ENCODE data around the gene RPUSD1.
A peak's percentile ranks its signal among the peaks of the same experiment; 100 is the strongest.
"Not testable (repeated sequence)": the region's sequence is repeated elsewhere in the genome, so short reads cannot be mapped to it uniquely, and the experiment has no call there.

RPUSD1 gene

DNA sequence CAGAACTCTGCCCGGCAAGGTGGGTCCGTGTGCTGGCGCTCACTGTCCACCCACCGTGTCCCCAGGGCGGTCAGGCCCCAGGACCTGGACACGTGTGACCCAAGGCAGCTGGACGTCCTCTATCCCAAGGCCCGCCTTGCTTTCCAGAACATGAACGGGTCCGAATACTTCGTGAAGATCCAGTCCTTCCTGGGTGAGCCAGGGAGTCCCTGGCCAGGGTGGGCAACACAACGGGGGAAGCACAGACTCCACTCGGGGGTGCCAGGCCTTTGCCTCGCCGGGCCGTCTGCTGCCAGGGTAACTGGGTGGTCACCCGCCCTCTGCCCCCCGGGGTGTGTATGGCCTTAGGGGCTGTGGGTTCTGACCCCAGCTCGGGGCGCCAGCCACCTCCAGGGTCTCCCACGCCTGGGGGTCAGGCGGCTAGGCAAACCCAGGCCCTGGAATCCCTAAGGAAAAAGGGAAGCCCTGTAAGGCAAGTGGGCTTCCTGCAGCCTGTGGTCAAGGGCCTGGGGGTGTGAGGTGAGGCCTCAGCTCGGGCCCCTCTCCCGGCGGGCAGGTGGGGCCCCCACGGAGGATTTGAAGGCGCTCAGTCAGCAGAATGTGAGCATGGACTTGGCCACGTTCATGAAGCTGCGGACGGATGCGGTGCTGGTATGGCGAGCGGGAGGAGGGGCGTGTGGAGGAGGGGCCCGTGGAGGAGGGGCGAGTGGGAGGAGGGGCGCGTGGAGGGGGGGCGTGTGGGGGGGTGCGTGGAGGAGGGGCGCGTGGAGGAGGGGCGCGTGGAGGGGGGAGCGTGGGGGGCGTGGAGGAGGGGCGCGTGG lies 21.2 kb downstream of the RPUSD1 start:
- no peak for DNase-seq (ENCODE audit: low read depth, low spot score)

DNA sequence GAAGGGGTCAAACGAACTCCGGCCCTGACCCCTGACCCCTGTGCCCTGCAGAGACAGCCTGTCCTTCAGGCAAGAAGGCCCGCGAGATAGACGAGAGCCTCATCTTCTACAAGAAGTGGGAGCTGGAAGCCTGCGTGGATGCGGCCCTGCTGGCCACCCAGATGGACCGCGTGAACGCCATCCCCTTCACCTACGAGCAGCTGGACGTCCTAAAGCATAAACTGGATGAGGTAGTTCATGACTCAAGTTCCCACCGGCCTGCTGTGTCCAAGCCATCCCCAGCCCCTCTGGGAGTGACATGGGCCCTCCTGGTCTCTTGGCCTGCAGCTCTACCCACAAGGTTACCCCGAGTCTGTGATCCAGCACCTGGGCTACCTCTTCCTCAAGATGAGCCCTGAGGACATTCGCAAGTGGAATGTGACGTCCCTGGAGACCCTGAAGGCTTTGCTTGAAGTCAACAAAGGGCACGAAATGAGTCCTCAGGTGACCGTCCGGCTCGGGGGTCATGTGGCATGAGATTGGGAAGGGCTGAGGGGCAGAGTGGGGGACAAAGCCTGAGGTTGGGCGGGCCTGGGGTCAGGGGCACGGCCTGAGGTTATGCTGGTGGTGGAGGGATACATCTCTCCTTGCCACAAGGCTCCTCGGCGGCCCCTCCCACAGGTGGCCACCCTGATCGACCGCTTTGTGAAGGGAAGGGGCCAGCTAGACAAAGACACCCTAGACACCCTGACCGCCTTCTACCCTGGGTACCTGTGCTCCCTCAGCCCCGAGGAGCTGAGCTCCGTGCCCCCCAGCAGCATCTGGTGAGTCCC lies 22.0 kb downstream of the RPUSD1 start:
- no peak for DNase-seq (ENCODE audit: low read depth, low spot score)

DNA sequence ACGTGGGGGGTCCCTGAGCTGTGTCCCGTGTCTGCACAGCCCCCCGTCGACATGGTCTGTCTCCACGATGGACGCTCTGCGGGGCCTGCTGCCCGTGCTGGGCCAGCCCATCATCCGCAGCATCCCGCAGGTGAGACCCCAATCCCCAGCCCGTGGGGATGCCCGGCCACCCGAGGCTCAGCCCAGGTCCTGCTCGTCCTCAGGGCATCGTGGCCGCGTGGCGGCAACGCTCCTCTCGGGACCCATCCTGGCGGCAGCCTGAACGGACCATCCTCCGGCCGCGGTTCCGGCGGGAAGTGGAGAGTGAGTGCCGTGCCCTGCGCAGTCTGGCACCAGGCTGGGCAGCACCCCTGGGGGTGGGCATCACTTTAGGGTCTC lies 22.7 kb downstream of the RPUSD1 start:
- no peak for DNase-seq (ENCODE audit: low read depth, low spot score)

DNA sequence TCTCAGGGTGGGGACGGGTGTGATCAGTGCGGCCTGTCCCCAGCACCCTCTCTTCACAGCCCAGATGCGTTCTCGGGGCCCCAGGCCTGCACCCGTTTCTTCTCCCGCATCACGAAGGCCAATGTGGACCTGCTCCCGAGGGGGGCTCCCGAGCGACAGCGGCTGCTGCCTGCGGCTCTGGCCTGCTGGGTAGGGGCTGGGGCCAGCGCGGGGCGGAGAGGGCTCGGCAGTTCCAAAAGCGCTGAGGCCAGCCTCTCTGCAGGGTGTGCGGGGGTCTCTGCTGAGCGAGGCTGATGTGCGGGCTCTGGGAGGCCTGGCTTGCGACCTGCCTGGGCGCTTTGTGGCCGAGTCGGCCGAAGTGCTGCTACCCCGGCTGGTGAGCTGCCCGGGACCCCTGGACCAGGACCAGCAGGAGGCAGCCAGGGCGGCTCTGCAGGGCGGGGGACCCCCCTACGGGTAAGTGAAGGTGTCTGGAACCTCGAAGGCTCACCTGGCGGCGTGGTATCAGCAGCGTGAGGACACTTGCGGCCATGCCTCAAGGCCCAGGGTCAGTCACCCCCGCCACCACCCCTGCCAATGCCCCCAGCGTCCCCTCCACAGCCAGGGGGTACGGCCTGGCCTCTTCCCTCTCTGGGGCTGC lies 23.2 kb downstream of the RPUSD1 start:
- DNase-seq (ENCODE audit: low read depth, low spot score), result no peak

DNA sequence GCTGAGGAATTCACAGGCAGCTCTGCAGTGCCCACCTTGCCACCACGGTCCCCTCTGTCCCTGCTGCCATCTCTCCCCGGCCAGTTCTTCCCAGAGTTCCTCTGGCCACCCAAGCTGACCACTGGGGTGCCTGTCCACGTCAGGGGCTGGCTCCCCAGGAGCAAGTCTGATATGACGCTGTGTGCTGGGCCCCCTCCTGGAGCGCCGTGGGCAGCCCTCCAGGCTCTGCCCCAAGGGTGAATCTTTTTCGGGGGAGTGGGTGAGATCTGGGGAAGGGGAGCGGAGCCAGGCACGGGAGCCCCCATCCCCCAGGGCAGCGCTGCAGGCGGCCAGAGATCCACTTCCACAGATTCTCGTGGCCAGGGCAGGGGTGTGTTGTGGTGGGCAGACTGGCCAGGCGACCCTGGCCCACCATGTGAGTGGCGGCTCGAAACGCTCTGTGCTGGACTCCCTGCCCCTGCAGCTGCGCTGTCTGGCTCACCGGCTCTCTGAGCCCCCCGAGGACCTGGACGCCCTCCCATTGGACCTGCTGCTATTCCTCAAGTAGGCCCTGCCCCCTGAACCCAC lies 23.9 kb downstream of the RPUSD1 start:
- no peak for DNase-seq (ENCODE audit: low read depth, low spot score)

DNA sequence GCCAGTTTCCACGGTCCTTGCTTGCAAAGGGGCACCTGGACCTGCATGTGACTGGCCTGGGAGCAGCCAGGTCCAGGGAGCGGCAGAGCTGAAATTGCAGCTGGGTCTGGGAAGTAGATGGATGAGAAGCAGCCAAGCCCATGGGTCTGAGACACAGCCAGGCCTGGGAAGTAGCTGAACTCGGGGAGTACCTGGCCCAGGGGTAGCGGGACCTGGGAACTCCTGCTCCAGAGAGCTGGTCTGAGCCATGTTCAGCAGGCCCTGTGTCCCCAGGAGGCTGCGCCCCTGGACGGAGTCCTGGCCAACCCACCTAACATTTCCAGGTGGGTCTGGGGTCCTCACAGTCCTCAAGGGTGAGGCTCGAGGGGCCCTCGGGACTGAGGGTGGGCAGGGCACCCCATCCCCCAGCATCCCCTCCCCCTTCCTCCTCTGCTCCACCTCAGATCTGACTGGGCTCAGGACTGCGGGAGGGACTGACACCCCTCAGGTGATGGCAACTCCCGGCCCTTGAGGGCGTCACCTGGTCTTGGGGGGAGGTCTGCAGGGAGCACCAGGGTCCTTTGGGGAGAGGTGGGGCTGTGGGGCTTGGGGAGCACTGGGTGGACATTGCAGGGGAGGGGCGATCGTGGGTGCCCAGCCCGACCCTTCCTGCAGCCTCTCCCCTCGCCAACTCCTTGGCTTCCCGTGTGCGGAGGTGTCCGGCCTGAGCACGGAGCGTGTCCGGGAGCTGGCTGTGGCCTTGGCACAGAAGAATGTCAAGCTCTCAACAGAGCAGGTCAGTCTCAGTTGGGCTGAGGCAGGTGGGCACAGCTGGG lies 24.6 kb downstream of the RPUSD1 start:
- no peak for DNase-seq (ENCODE audit: low read depth, low spot score)

DNA sequence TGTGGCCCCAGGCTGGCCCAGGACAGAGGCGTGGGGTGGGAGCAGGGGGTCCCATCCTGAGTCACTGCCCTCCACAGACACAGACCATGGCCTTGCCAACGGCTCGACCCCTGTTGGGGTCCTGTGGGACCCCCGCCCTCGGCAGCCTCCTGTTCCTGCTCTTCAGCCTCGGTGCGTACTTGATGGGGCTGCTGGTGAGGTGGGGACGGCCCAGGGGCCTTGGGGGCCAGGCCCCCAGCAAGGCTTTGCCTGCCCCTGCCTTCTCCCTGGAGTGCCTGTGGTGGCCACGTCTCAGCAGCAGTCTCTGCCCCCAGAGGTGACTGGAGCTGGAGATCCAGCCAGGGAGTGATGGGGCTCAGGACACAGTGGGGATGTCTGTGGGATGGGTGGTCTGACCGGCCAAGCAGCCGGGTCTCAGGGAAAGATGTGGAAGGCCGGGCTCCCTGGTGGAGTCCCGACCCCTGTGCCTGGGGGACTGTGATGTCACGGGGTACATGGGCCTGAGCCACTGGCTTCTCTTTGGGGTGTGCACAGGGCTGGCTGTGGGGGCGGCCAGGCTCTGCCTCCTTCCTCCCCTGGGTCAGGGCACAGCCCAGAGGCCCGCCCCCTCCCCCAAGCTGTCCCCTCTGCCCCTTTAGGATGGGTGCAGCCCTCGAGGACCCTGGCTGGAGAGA lies 25.4 kb downstream of the RPUSD1 start:
- DNase-seq (ENCODE audit: low read depth, low spot score), result no peak

DNA sequence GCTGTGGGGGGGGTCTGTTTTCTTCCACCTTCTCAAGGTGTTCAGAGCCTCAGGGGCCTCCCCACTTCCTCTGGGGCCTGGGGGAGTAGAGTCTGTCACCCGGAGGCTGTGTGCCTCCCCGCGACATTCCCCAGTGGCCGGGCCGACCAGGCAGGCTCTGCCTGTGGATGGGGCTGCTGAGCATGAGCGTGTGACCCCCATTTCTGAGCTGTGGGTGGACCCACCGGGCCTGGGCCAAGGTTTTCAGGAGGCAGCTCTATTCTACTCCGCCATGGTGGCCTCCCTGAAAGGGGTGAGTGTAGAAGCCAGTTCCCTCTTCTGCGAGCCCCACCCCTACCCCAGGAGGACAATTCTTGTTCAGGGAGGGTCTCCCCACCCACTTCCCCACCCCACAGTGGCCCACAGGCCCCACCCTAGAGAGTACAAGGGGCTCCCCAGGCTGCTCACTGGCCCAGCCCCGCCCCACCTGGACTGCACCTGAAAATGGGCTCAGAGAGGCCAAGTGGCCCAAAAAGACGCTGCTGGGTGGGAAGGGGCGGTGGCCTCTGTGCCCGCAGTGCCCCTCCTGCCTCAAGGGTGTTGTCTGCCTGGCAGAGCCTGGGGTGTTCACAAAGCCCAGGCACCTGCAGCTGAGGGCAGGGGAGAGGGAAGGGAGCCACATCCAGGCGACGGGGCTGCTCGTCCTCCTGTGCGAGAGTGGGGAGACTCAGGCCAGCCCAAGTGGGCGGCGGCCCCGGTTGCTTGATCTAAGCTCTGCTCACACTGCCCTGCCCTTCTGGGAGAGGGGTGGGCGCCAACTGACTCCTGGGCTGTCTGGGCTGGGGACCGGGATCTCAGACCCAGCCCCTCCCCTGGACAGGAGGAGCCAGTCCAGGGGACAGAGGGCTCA lies 26.3 kb downstream of the RPUSD1 start:
- no peak for DNase-seq (ENCODE audit: low read depth, low spot score)

DNA sequence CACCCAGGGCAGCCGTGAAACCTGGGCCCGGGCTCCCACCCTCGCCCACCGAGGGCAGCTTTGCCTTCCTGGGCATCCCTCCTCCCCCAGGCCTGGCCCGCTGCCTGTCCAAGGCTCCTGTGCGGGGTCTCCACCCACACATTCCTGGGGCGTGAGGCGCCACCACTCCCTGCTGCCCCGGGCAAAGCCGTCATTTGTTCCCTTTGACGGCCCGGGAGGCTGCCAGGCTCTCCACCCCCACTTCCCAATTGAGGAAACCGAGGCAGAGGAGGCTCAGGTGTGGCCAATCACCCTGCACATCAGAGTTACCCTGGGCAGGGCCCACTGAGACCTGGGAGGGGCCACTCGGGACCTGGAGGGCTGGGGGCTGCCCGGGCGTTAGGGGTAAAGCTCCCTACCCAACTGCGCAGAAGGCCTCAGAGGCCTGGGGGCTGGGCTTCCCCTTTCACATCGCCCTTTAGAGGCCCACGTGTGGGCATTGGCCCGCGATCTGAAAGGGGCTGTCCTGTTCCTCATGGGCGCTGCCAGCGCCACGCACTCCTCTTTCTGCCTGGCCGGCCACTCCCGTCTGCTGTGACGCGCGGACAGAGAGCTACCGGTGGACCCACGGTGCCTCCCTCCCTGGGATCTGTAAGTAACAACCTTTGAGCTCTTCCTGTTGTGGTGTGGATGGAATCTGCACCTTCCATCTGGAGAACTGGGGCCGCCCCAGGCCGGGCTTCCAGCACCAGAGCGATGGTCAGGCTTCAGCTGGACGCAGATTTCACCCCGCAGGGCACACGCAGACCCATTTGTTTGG lies 27.4 kb downstream of the RPUSD1 start, which contains the start of gene MSLN:
Gene MSLN (plus strand): TSS at position 190 of the 799 bp plus-strand sequence. CDS start 1,947 bp downstream, outside the sequence.
- DNase-seq (ENCODE audit: low read depth, low spot score), result peak; percentile 38

DNA sequence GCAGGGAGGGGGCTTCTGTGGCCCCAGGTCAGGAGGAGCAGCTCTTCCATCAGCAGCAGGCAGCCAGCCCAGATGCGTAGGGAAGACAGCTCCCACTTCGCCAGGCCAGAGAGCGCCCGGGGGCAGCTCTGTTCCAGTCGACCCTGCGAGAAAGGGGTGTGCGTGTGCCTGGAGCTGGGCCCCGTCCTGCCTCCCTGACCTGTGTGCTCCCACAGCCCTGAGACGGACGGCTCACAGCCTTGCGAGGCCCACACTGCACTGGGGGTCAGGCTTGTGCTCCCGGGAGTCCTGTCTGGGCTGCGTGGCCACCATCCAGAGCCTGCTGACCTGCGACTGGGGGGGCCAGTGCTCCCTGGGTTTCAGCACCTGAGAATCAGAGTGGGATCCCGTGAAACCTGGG lies 28.1 kb downstream of the RPUSD1 start:
- DNase-seq (ENCODE audit: low read depth, low spot score), result no peak

DNA sequence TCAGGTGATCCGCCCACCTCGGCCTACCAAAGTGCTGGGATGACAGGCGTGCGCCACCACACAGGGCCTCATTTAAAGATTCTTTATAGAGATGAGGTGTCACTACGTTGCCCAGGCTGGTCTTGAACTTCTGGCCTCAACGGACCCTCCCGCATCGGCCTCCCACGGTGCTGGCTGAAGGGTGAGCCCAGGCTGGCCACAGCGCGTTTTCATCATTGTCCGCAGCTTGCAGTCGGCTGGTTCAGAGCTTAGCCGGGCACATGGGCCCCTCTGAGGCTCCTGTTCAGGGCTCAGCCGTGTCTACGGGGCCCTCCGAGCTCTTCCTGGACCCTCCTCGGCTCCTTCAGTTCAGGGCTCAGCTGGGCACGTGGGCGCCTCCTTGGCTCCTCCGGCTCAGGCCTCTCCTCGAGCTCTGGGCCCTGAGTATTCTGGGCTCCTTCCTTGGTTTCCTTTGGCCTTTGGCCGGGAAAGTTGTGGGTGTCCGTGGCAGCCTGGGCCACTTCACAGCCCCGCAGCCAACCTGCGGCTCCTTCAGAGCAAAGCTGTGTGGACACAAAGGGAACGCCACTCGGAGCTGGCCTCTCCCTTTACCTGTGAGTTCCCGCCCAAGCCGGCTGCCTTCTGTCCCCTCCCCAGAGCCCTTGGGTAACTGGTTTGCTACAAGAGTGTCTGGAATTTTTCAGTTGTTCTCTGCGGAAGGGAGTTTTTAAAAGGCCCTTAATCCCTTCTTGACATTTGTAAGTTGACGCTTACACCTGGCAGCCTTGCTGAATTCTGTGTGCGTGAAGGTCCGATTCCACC lies 28.9 kb downstream of the RPUSD1 start:
- peak; percentile 45 for DNase-seq (ENCODE audit: low read depth, low spot score)

DNA sequence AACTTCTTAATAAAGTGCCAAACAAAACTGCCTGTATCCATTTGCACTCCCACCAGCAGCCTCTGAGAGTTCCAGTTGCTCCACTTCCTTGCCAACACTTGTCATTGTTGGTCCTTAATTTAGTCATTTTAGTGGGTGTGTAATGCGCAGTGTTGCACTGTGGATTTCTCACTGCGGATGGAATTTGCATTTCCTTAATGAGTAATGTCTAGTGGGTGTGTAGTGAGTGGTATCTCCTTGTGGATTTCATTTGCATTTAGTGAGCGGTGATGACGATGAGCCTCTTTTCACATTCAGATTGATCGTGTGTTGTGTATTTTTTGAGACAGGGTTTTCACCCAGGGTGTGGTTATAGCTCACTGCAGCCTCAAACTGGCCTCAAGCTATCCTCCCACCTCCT lies 31.8 kb downstream of the RPUSD1 start:
- no peak for DNase-seq (ENCODE audit: low read depth, low spot score)

DNA sequence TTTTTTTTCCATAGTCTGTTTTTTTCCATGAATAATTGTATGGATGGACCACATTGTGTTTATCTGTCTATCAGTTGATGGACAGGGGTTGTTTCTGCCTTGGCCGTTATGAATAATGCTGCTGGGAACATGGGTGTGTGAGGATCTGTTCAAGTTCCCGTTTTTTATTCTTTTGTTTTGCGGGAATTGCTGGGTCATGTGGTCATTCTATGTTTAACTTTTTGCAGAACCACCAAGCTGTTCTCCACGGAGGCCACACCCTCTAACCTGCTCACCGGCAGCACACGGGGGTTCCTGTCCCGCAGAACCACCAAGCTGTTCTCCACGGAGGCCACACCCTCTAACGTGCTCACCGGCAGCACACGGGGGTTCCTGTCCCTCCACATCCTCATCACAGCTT lies 33.5 kb downstream of the RPUSD1 start:
- DNase-seq (ENCODE audit: low read depth, low spot score), result no peak

DNA sequence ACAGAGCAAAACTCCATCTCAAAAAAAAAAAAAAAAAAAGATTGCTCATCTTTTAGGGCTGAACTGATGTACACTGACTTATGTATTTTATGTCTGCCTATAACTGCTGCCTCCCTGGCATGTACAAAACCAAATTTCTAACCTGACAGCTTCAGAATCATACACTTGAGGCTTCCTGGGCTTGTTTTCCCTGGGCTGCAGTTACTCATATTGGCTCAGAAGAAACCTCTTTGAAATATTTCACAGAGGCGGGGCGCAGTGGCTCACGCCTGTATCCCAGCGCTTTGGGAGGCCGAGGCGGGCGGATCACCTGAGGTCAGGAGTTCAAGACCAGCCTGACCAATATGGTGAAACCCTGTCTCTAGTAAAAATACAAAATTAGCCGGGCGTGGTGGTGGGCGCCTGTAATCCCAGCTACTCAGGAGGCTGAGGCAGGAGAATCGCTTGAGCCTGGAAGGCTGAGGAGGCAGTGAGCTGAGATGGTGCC lies 34.0 kb downstream of the RPUSD1 start:
- DNase-seq (ENCODE audit: low read depth, low spot score), result not testable (repeated sequence)

DNA sequence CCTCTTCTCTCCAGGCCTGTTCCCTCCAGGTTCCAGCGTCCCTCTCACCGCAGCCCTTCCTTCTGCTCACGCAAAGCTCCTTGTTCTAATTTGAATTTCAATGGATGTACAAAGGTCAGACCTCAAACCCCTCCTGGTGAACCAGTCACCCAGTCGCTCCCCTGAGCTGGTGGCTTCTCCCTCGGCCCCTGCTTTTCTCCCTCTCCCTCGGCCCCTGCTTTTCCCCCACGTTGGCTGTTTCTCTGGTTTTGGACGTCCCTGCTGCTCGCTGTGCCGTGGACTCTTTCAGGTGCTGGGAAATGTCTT lies 36.2 kb downstream of the RPUSD1 start:
- DNase-seq (ENCODE audit: low read depth, low spot score), result no peak

DNA sequence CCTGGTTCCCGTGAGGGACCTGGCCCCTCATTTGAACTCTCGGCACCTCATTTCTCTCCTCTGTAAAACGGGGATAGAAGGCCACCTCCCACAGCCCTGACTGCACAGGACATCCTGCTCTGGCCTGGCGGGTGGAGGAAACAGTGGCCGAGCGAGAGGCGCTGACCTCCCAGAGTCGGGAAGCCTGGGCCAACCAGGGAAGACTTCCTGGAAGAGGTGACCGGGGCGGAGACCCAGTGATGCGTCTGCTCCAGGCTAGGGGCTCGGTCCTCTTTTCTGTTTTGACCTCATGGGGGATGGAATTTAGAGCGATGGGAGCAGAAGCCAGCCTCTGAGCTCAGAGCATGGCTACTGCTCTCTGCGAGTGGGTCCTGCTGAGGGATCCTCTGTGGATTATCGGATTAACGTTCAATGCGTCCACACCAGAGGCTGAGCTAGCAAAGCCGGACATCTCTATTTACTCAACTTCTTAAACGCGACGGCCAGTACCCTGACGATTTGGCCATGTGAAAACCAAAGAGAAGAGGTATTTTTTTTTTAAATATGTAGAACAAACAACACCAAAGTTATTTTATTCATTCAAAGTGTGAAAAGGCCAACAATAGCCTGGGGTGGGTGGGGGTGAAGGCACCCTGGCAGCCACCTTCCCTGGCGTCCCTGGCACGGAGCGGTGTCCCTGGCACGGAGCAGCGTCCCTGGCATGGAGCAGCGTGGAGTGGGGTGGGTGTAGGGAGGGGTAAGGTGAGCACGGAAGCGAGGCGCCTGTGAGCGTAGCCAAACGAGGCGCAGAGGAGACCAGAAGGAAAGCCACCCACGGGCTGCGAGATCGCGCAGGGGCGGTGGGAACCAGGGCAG lies 36.8 kb downstream of the RPUSD1 start:
- DNase-seq (ENCODE audit: low read depth, low spot score), result no peak

DNA sequence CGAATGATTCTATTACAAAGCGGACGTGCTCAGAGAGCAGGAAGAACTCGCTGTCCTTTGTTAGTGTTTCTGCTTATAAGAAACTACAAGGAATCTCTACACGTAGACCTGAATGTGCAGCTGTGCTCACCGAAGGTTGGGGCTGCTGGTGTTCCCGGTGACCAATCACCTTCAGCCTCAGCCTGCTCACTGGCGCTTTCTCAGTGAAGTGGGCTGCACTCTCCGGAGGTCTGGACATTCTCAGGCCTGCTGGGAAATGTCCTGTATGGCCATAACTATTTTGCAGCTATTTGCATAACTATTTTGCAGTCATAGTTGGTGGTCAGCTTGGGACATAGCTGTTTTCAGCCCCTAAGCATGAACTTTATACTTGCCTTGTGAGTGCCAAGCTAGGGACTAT lies 37.7 kb downstream of the RPUSD1 start:
- no peak for DNase-seq (ENCODE audit: low read depth, low spot score)

All from ELF-1 (cell line).